ENCODE measurements around the gene CASTOR1.

- TF ChIP-seq POLR2A (IDR thresholded peaks at IDR 0.05; ENCODE audit: low read depth, low read length) (no peak), EZH2 (IDR thresholded peaks at IDR 0.05; ENCODE audit: borderline replicate concordance, low read depth, low read length, severe bottlenecking) (no peak), POLR2AphosphoS5 (IDR thresholded peaks at IDR 0.05; ENCODE audit: insufficient read depth, low read depth, low read length) (no peak), CTCF (IDR thresholded peaks at IDR 0.05; ENCODE audit: extremely low read depth in 1 of 2, insufficient read depth in 1 of 2, low read depth in 1 of 2, low read length in 2 of 2) (no peak), MYC (IDR thresholded peaks at IDR 0.05; ENCODE audit: low read depth, low read length) (no peak), GATA2 (IDR thresholded peaks at IDR 0.05; ENCODE audit: insufficient read depth, insufficient read length, low read depth, low read length) (no peak), MAX (IDR thresholded peaks at IDR 0.05; ENCODE audit: insufficient read depth, insufficient read length) (no peak)
Measured at GRCh38 chr22:30246814-30247376, 42.4 kb downstream of the CASTOR1 start.

Data from endothelial cell of umbilical vein (primary cell).